ENCODE data around the gene SMARCAL1. TPM values are rescaled to one million over a fixed set of nuclear protein-coding genes. Genes with fewer than 3 reads are reported as not detected.

The SMARCAL1 gene
- total and polyA plus RNA-seq, 9 of the 15 experiments (the other 6 are each of a cell fraction or from before 2014, with no cell fraction given), result 8.2 to 27.9 (median 12.4) TPM

DNA sequence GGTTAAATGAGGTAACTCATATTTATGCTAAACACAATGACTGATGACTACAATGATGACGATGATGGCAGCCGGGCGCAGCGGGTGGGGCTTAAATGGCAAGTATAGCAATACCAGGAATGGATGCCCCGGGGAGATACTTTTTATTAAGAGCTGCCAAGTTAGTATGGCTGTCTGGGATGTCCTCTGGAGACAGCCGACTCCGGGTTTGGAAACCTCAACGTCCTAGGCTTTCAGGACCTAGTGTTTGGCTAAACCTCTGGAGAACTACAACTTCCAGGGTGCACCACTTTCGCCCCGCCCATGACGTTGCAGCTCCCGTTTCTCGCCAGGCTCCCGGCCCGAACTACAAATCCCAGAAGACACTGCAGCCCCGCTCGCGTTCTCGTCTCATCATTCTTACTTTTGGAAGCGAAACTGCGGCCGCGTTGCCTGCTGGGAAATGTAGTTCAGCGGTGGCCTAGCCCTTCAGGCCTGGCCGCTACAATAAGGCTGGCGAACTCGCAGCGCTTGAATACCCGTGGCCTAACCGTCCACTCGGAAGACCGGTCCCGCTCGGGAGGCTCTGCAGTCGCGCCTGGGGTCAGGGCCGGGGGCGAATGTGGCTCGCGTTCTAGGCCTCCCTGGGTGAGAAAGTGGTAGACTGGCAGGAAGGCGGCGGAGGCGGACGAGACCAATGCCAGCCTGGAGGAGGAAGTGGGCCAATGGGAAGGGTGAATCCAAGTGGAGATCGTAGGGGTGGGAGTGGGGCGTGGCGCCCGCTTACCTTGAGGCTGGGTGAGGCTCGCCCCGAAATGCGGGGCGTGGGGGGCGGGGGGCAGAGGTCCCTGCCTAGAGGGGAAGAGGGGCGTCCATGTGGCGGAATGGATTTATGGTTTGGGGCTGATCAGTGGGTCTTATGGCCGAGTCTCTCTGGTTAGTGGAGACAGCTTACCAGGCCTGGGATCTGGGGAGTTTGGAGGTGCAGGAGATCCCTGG is at the start of gene SMARCAL1 (continued):
- TF ChIP-seq, protein P1, sequence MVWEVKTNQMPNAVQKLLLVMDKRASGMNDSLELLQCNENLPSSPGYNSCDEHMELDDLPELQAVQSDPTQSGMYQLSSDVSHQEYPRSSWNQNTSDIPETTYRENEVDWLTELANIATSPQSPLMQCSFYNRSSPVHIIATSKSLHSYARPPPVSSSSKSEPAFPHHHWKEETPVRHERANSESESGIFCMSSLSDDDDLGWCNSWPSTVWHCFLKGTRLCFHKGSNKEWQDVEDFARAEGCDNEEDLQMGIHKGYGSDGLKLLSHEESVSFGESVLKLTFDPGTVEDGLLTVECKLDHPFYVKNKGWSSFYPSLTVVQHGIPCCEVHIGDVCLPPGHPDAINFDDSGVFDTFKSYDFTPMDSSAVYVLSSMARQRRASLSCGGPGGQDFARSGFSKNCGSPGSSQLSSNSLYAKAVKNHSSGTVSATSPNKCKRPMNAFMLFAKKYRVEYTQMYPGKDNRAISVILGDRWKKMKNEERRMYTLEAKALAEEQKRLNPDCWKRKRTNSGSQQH (CRISPR knock-in tag; IDR thresholded peaks at IDR 0.05), result no peak
- TF ChIP-seq CBX2 (IDR thresholded peaks at IDR 0.05; ENCODE audit: insufficient read depth, low read length, poor library complexity, severe bottlenecking) (no peak), ZNF445 (CRISPR knock-in tag; IDR thresholded peaks at IDR 0.05; ENCODE audit: low read depth) (no peak), FOXJ2 (tag; IDR thresholded peaks at IDR 0.05) (0 out of 2 replicates have a peak, but pooled peaks have one; percentile 47), ZNF174 (CRISPR knock-in tag; IDR thresholded peaks at IDR 0.05) (no peak), ZNF253 (CRISPR knock-in tag; conservative IDR thresholded peaks at IDR 0.05) (no peak), TAL1 (IDR thresholded peaks at IDR 0.05) (no peak)

DNA sequence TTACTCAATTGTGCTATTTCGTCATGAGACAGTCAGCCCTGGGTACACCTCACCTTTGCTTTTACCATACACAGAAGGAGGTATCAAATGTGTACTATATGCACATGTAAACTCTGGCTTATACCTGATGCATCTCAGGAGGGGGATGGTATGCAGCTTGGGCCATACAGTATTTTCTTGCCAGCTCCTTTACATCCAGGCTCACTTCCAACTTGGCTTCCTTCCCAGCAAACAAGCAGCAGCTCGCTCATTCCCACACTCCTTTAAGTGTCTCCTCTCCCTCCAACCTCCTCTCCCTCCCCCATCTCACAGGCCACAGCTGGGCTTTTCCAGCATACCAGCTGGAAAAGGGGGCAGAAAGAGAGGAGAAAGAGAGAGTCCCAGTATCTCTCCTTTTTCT is 49.6 kb upstream of the SMARCAL1 start:
- H3K27me3 ChIP-seq (ENCODE audit: control insufficient read depth in 2 of 2, insufficient read depth in 2 of 2, low read length in 2 of 2), result no peaks in the 10 kb centered on the region; a peak in 1 of 5 replicates
- 0% methylated on average over 1 of the region's 2 CpGs for WGBS (ENCODE audit: insufficient coverage, low coverage, missing lambda C conversion rate)
- no peak overlapping the region for H3K27ac ChIP-seq (ENCODE audit: extremely low read depth, low read depth, low read length)
- ChIA-PET POLR2A (no interaction called here), CTCF (ENCODE audit: low intra/inter-chr PET ratio) (no interaction called here)
- no TSS peak for BruUV-seq (replicated peaks)
- ATAC-seq, result no peak
- no peak for TF ChIP-seq ZNF551 (CRISPR knock-in tag; IDR thresholded peaks at IDR 0.05)
- no peak for TF ChIP-seq JUN (IDR thresholded peaks at IDR 0.05; ENCODE audit: borderline replicate concordance, low read depth, low read length)
- no peak for TF ChIP-seq JUN (CRISPR knock-in tag; IDR thresholded peaks at IDR 0.05; ENCODE audit: borderline replicate concordance)
- no peak for TF ChIP-seq HNRNPH1 (optimal IDR thresholded peaks at IDR 0.05; ENCODE audit: low read depth, low read length)
- no peak for TF ChIP-seq ZNF717 (CRISPR knock-in tag; IDR thresholded peaks at IDR 0.05)
- no peak for TF ChIP-seq KAT2B (IDR thresholded peaks at IDR 0.05; ENCODE audit: low read depth, low read length)
- no peak for TF ChIP-seq CSDE1 (IDR thresholded peaks at IDR 0.05)
- no peak for TF ChIP-seq ZNF695 (CRISPR knock-in tag; IDR thresholded peaks at IDR 0.05)
- TF ChIP-seq MAFF (IDR thresholded peaks at IDR 0.05; ENCODE audit: low read length), result no peak
- no peak for TF ChIP-seq TBP (optimal IDR thresholded peaks at IDR 0.05; ENCODE audit: low read depth, low read length)
- intact Hi-C loops (cut with micrococcal nuclease), result no loop called here
- H3K4me1 ChIP-seq (replicated peaks in 1 of 2; ENCODE audit: control insufficient read depth in 2 of 2, insufficient read depth in 2 of 2, low read length in 2 of 2), result no peaks in the 10 kb centered on the region
- no peak for DNase-seq (ENCODE audit: extremely low read depth in 1 of 4, low spot score in 3 of 4)
- FAIRE-seq, result no peak
- H3K79me2 ChIP-seq (ENCODE audit: control insufficient read depth, insufficient read depth, low read length), result no peaks in the 10 kb centered on the region
- no peak overlapping the region for H3K4me2 ChIP-seq (ENCODE audit: insufficient read depth, low read length)
- in situ Hi-C loops (cut with MboI), result no loop called here
- H3K9ac ChIP-seq (ENCODE audit: insufficient read depth in 1 of 2, low read depth in 2 of 2, low read length in 2 of 2), result no peak overlapping the region
- no peak overlapping the region for H2AFZ ChIP-seq (ENCODE audit: low read depth, low read length)
- H3K9me3 ChIP-seq (replicated peaks; ENCODE audit: control insufficient read depth, insufficient read depth, low read depth, low read length), result no peaks in the 10 kb centered on the region
- H3K9me1 ChIP-seq (ENCODE audit: control insufficient read depth, insufficient read depth, low read length), result no peaks in the 10 kb centered on the region
- H3K4me3 ChIP-seq, result no peak overlapping the region
- H3K36me3 ChIP-seq (ENCODE audit: control insufficient read depth, insufficient read depth, low read length), result no peaks in the 10 kb centered on the region
- no peaks in the 10 kb centered on the region for H4K20me1 ChIP-seq (replicated peaks; ENCODE audit: control insufficient read depth, insufficient read depth, low read length)

Data from K562 (cell line).